C4-2B (cell line): ENCODE results near the gene THOC6.
"Not testable (repeated sequence)": the region's sequence is repeated elsewhere in the genome, so short reads cannot be mapped to it uniquely, and the experiment has no call there.

Source experiments
- H3K27ac ChIP-seq: fragments of 450-650 bp; 2 replicates; pipeline ENCODE4 v1.5.1; 2017
- CTCF ChIP-seq: fragments of 450-650 bp; conservative IDR thresholded peaks from 2 replicates; pipeline ENCODE4 v1.5.1; 2017; ENCODE audit warnings: mild to moderate bottlenecking
- ZFX ChIP-seq: fragments of 450-650 bp; IDR thresholded peaks from 2 replicates; pipeline ENCODE4 v1.6.1; 2017

Gene THOC6

GRCh38 chr16:3054965-3055733 lies 31.3 kb downstream of the THOC6 start:
- no peak overlapping the region for H3K27ac ChIP-seq
- TF ChIP-seq ZFX: no peak
- TF ChIP-seq CTCF: no peak

GRCh38 chr16:3055734-3056115 lies 31.9 kb downstream of the THOC6 start:
- H3K27ac ChIP-seq: not testable (repeated sequence)

DNA sequence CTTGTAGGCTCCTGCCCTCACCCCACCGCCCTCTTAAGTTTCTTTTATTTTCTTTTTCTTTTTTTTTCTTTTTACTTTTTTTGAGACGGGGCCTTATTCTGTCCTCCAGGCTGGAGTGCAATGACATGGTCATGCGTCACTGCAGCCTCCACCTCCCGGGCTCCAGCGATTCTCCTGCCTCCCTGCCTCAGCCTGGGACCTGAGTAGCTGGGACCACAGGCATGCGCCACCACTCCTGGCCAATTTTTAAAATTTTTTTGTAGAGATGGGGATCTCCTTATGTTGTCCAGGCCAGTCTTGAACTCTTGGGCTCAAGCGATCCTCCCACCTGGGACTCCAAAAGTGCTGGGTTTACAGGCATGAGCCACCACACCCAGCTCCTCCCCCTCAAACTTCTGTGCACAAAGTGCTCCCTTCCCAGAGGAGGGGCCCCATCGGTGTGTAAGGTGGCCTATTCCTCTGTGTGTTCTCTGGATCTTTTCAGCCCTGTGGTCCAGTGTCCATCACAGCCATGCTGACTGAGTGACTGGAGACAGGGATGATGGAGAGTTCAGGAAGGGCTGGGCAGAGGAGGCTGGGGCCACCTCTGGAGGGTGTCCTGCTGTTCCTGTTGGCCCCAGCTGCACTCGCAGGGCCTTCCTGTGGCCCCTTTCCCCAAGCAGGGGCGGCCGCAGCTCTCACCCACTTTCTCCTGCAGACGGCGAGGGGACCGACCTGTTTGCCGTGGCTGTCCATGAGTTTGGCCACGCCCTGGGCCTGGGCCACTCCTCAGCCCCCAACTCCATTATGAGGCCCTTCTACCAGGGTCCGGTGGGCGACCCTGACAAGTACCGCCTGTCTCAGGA lies 32.7 kb downstream of the THOC6 start:
- H3K27ac ChIP-seq: no peak overlapping the region
- TF ChIP-seq ZFX: no peak
- TF ChIP-seq CTCF: no peak

DNA sequence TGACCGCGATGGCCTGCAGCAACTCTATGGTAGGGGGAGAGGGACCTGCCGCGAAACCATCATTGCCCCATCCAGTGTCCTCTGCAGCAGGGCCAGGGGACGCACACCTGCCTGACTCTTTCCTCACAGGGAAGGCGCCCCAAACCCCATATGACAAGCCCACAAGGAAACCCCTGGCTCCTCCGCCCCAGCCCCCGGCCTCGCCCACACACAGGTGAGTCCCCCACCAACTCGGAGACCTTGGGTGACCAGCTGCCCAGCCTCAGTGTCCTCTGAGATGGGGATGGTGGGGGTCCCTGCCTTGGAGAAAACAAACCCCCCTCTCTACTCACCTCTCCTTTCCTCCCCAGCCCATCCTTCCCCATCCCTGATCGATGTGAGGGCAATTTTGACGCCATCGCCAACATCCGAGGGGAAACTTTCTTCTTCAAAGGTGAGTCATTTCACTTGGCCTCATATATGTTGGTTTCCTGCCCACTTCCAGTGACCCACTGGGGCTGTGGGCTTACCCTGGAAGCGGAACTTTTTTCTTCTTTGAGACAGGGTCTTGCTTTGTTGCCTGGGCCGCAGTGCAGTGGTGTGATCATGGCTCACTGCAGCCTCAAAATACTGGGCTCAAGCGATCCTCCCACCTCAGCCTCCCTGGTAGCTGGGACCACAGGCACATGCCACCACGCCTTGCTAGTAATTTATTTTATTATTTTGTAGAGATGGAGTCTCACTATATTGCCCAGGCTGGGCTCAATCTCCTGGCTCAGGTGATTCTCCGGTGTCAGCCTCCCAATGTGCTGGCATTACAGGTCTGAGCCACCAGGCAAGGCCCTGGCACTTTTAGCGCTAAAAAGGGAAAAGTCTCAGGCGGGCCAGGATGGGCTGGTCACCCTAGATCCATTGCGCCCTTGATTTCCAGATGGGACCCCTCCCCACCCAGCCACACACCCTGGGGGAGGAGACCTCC lies 33.6 kb downstream of the THOC6 start:
- TF ChIP-seq CTCF: no peak
- TF ChIP-seq ZFX: no peak
- no peak overlapping the region for H3K27ac ChIP-seq

DNA sequence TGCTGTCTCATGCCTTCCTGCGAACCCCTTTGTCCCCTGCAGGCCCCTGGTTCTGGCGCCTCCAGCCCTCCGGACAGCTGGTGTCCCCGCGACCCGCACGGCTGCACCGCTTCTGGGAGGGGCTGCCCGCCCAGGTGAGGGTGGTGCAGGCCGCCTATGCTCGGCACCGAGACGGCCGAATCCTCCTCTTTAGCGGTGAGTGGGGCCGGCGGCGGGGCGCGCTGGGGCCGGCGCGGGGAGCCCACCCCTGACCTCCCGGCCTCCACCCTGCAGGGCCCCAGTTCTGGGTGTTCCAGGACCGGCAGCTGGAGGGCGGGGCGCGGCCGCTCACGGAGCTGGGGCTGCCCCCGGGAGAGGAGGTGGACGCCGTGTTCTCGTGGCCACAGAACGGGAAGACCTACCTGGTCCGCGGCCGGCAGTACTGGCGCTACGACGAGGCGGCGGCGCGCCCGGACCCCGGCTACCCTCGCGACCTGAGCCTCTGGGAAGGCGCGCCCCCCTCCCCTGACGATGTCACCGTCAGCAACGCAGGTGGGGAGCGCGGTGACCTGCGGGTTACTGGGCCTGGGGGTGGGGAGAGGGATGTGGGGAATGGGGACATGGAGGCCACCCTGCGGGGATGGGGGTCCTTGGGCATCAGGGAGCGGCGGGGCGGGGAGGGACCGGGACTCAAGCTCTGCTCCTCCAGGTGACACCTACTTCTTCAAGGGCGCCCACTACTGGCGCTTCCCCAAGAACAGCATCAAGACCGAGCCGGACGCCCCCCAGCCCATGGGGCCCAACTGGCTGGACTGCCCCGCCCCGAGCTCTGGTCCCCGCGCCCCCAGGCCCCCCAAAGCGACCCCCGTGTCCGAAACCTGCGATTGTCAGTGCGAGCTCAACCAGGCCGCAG lies 34.5 kb downstream of the THOC6 start:
- TF ChIP-seq CTCF (no peak), ZFX (no peak)
- H3K27ac ChIP-seq: peak overlapping the region; percentile 88

DNA sequence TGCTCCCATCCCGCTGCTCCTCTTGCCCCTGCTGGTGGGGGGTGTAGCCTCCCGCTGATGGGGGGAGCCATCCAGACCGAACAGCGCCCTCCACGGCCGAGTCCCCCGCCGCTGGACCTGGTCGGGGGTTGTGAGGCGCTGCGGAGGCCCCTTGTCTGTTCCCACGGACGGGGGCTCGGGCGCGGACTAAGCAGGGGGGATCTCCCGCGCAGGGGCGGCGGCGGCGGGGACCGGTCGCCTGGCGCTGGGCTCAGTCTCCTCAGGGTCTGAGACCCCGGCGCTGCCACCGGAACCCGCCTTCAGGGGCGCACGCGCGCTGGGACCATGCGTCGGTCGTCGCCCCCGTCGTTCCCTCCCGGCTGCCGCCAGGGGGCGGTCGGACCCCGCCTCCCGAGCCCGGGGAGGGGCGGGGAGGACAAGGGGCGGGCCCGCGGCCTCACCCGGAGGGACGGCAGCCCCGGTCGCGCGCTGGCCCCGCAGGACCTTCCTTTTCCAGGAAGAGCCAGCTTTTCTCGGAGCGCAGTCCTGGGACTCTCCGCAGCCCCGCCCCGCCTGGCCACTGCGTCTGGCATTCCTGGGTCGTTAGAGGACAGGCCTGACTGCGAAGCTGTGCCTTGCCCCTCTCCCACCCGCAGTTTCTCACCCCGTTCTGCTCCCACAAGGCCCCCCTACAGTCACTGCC lies 35.3 kb downstream of the THOC6 start:
- H3K27ac ChIP-seq: peak overlapping the region; percentile 88
- TF ChIP-seq ZFX (peak; percentile 27; the same call in 1 of the 2 replicates), CTCF (peak; percentile 97)
